Activated naive CD8-positive, alpha-beta T cell (primary cell): ENCODE measurements around the gene MEF2D.
A peak's percentile ranks its signal among the peaks of the same experiment; 100 is the strongest.

Experiments
- H3K27ac Mint-ChIP-seq: one replicate; pipeline ENCODE4 v1.8.0; 2021; ENCODE audit warnings: mixed read lengths
- H3K27me3 Mint-ChIP-seq: one replicate; pipeline ENCODE4 v1.8.0; 2021; ENCODE audit warnings: mixed read lengths
- H3K36me3 Mint-ChIP-seq: one replicate; pipeline ENCODE4 v1.8.0; 2021; ENCODE audit warnings: mixed read lengths
- H3K4me1 Mint-ChIP-seq: one replicate; pipeline ENCODE4 v1.8.0; 2021; ENCODE audit warnings: low read depth, mixed read lengths
- H3K4me3 Mint-ChIP-seq: one replicate; pipeline ENCODE4 v1.8.0; 2021; ENCODE audit warnings: mild to moderate bottlenecking, mixed read lengths
- H3K9me3 Mint-ChIP-seq: one replicate; pipeline ENCODE4 v1.8.0; 2021; ENCODE audit warnings: low read depth, mixed read lengths

Gene MEF2D

GRCh38 chr1:156432669-156433018 lies 67.9 kb downstream of the MEF2D start:
- Mint-ChIP-seq H3K4me3 (no peak overlapping the region), H3K27me3 (peaks cover 54% of the 10 kb centered on the region), H3K9me3 (no peaks in the 10 kb centered on the region), H3K27ac (no peak overlapping the region), H3K4me1 (peaks cover 25% of the 10 kb centered on the region), H3K36me3 (no peaks in the 10 kb centered on the region)

- Mint-ChIP-seq H3K4me3 (no peak overlapping the region), H3K27ac (no peak overlapping the region), H3K27me3 (peaks cover 55% of the 10 kb centered on the region), H3K4me1 (peaks cover 19% of the 10 kb centered on the region), H3K9me3 (no peaks in the 10 kb centered on the region), H3K36me3 (no peaks in the 10 kb centered on the region)
Measured at GRCh38 chr1:156431769-156432668, 68.6 kb downstream of the MEF2D start.

GRCh38 chr1:156431366-156431765 lies 69.2 kb downstream of the MEF2D start:
- H3K4me3 Mint-ChIP-seq = no peak overlapping the region
- H3K27me3 Mint-ChIP-seq = peaks cover 60% of the 10 kb centered on the region
- no peaks in the 10 kb centered on the region for H3K36me3 Mint-ChIP-seq
- no peak overlapping the region for H3K27ac Mint-ChIP-seq
- H3K4me1 Mint-ChIP-seq = peaks cover 16% of the 10 kb centered on the region
- H3K9me3 Mint-ChIP-seq = no peaks in the 10 kb centered on the region

- Mint-ChIP-seq H3K36me3 (no peaks in the 10 kb centered on the region), H3K9me3 (no peaks in the 10 kb centered on the region), H3K4me3 (no peak overlapping the region), H3K4me1 (peaks cover 16% of the 10 kb centered on the region), H3K27me3 (peaks cover 64% of the 10 kb centered on the region), H3K27ac (no peak overlapping the region)
Measured at GRCh38 chr1:156430866-156431265, 69.7 kb downstream of the MEF2D start.

- H3K4me1 Mint-ChIP-seq = peaks cover 13% of the 10 kb centered on the region
- H3K27ac Mint-ChIP-seq = no peak overlapping the region
- no peaks in the 10 kb centered on the region for H3K36me3 Mint-ChIP-seq
- H3K9me3 Mint-ChIP-seq = no peaks in the 10 kb centered on the region
- H3K4me3 Mint-ChIP-seq = no peak overlapping the region
- peaks cover 61% of the 10 kb centered on the region for H3K27me3 Mint-ChIP-seq
Measured at GRCh38 chr1:156430303-156430702, 70.3 kb downstream of the MEF2D start.

GRCh38 chr1:156429313-156430060 lies 71.1 kb downstream of the MEF2D start:
- no peak overlapping the region for H3K27ac Mint-ChIP-seq
- H3K4me1 Mint-ChIP-seq = peaks cover 9% of the 10 kb centered on the region
- no peaks in the 10 kb centered on the region for H3K9me3 Mint-ChIP-seq
- H3K27me3 Mint-ChIP-seq = peaks cover 61% of the 10 kb centered on the region
- H3K36me3 Mint-ChIP-seq = no peaks in the 10 kb centered on the region
- no peak overlapping the region for H3K4me3 Mint-ChIP-seq

- Mint-ChIP-seq H3K4me3 (no peak overlapping the region), H3K27ac (no peak overlapping the region), H3K9me3 (no peaks in the 10 kb centered on the region), H3K36me3 (no peaks in the 10 kb centered on the region), H3K4me1 (peaks cover 9% of the 10 kb centered on the region), H3K27me3 (peaks cover 61% of the 10 kb centered on the region)
Measured at GRCh38 chr1:156428746-156429288, 71.8 kb downstream of the MEF2D start.

GRCh38 chr1:156427957-156428356 lies 72.6 kb downstream of the MEF2D start:
- Mint-ChIP-seq H3K27ac (no peak overlapping the region), H3K4me3 (no peak overlapping the region), H3K4me1 (peaks cover 3% of the 10 kb centered on the region), H3K9me3 (no peaks in the 10 kb centered on the region), H3K27me3 (peaks cover 59% of the 10 kb centered on the region), H3K36me3 (no peaks in the 10 kb centered on the region)

GRCh38 chr1:156425943-156426342 lies 74.6 kb downstream of the MEF2D start:
- H3K4me1 Mint-ChIP-seq = peaks cover 9% of the 10 kb centered on the region
- H3K4me3 Mint-ChIP-seq = no peak overlapping the region
- no peaks in the 10 kb centered on the region for H3K36me3 Mint-ChIP-seq
- H3K27me3 Mint-ChIP-seq = peaks cover 54% of the 10 kb centered on the region
- no peaks in the 10 kb centered on the region for H3K9me3 Mint-ChIP-seq
- H3K27ac Mint-ChIP-seq = no peak overlapping the region

GRCh38 chr1:156424806-156425432 lies 75.7 kb downstream of the MEF2D start:
- no peak overlapping the region for H3K27ac Mint-ChIP-seq
- H3K9me3 Mint-ChIP-seq = no peaks in the 10 kb centered on the region
- peaks cover 56% of the 10 kb centered on the region for H3K27me3 Mint-ChIP-seq
- no peak overlapping the region for H3K4me3 Mint-ChIP-seq
- no peaks in the 10 kb centered on the region for H3K36me3 Mint-ChIP-seq
- H3K4me1 Mint-ChIP-seq = peaks cover 13% of the 10 kb centered on the region

GRCh38 chr1:156423422-156424352 lies 76.9 kb downstream of the MEF2D start:
- H3K4me3 Mint-ChIP-seq = no peak overlapping the region
- H3K9me3 Mint-ChIP-seq = no peaks in the 10 kb centered on the region
- H3K27me3 Mint-ChIP-seq = peaks cover 49% of the 10 kb centered on the region
- no peak overlapping the region for H3K27ac Mint-ChIP-seq
- H3K4me1 Mint-ChIP-seq = peaks cover 17% of the 10 kb centered on the region
- H3K36me3 Mint-ChIP-seq = no peaks in the 10 kb centered on the region

GRCh38 chr1:156422602-156423091 lies 77.9 kb downstream of the MEF2D start:
- H3K36me3 Mint-ChIP-seq = no peaks in the 10 kb centered on the region
- peaks cover 17% of the 10 kb centered on the region for H3K4me1 Mint-ChIP-seq
- H3K9me3 Mint-ChIP-seq = no peaks in the 10 kb centered on the region
- H3K4me3 Mint-ChIP-seq = no peak overlapping the region
- no peak overlapping the region for H3K27ac Mint-ChIP-seq
- H3K27me3 Mint-ChIP-seq = peaks cover 43% of the 10 kb centered on the region

GRCh38 chr1:156421939-156422601 lies 78.5 kb downstream of the MEF2D start:
- Mint-ChIP-seq H3K27ac (no peak overlapping the region), H3K27me3 (peaks cover 37% of the 10 kb centered on the region), H3K4me3 (peak overlapping the region; percentile 84), H3K36me3 (no peaks in the 10 kb centered on the region), H3K4me1 (peaks cover 17% of the 10 kb centered on the region), H3K9me3 (no peaks in the 10 kb centered on the region)
